NK-92 treated with Interleukin-12 subunit alpha and Interleukin-12 subunit beta, amount 100 ng/mL, for 24 hours (cell line): ENCODE measurements around the gene DHX9.
A peak's percentile ranks its signal among the peaks of the same experiment; 100 is the strongest.

Experiments used
- DNase-seq: peaks from one replicate; lab custom pipeline; 2025; lab: John Stamatoyannopoulos, UW

Gene DHX9

GRCh38 chr1:182841368-182841988 lies 2.3 kb downstream of the DHX9 start:
- DNase-seq: no peak

DNA sequence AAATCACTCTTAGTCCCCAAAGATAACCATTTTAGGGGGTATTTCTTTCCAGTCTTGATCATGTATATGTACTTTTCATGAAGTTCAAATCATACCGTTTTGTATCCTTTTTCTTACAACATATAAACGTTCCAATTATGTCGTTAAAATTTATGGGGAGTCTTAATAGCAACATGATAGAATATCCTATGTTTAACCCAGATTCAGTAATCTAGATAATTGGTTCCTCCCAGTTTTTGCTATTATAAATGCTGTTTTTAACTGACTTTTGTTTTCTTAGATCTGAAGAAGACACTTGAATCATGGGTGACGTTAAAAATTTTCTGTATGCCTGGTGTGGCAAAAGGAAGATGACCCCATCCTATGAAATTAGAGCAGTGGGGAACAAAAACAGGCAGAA lies 3.1 kb downstream of the DHX9 start:
- DNase-seq: no peak

- DNase-seq: no peak
These were observed 6.2 kb downstream of the DHX9 start for GRCh38 chr1:182845379-182845778.

GRCh38 chr1:182845894-182846293 lies 6.7 kb downstream of the DHX9 start:
- no peak for DNase-seq

DNA sequence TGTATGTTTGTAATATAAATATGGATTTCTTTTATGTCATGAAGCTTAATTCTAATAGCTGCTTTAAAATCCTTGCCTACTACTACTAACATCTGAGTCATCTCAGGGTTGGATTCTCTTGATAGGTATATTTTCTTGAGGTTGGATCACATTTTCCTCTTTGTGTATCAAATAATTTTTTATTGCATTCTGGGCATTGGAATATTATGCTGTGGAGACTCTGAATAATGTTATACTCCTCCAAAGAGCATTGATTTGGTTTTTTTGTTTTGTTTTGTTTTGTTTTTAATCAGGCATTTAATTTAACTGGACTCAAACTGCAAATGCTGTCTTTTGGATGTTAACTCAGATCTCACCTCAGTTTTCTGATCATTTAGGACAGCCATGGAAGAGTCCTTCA lies 8.0 kb downstream of the DHX9 start:
- no peak for DNase-seq

DNA sequence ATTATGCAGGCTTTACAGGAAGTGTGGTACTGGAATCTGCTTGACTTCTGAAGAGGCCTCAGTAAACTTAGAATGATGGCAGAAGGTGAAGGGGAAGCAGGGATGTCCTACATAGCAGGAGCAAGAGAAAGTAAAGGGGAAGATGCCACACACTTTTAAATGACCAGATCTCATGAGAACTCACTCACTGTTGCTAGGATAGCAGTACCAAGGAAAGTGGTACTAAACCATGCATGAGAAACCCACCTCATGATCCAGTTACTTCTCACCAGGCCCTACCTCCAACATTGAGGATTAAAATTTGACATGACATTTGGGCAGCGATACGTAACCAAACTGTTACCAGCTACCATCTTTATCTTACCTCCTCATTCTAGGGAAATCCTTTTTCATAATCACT lies 9.6 kb downstream of the DHX9 start:
- no peak for DNase-seq

DNA sequence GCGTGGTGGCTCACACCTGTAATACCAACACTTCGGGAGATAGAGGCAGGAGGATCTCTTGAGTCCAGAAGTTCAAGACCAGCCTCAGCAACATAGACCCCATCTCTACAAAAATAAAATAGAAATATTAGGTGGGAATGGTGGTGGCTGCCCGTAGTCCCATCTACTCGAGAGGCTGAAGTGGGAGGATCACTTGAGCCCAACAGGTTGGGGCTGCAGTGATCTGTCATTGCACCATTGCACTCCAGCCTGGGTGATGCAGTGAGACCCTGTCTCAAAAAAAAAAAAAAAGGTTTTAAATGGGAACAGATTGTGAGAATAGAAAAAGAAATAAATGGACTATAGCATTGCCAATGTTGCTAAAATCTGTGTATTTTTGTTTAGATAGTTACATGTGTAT lies 11.2 kb downstream of the DHX9 start:
- no peak for DNase-seq

GRCh38 chr1:182851825-182852224 lies 12.7 kb downstream of the DHX9 start:
- DNase-seq: no peak

GRCh38 chr1:182855911-182856310 lies 16.8 kb downstream of the DHX9 start:
- no peak for DNase-seq

- no peak for DNase-seq
These were observed 18.1 kb downstream of the DHX9 start for GRCh38 chr1:182857212-182857611.

DNA sequence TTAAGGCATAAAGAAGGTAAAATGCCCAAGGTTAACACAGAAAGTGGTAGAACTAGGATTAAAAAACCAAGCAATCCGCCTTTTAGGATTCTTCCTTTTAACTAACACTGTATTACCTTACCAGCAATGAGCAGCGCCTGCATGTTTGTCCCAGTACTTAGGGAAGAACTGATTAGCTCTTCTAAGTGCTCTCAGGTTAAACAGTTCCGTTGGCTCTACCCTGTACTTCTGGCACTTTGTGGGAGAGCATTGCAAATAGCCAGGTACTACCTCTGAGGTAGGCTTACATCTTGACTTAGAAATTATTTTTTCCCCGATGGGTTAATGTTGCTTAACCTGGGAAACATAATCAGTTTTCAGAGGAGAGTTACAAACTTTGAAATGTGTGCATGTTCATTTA lies 21.5 kb downstream of the DHX9 start:
- no peak for DNase-seq

- DNase-seq: no peak
These were observed 22.8 kb downstream of the DHX9 start for GRCh38 chr1:182861994-182862393.

GRCh38 chr1:182862827-182863226 lies 23.7 kb downstream of the DHX9 start:
- no peak for DNase-seq

GRCh38 chr1:182863940-182864339 lies 24.8 kb downstream of the DHX9 start:
- DNase-seq: no peak

DNA sequence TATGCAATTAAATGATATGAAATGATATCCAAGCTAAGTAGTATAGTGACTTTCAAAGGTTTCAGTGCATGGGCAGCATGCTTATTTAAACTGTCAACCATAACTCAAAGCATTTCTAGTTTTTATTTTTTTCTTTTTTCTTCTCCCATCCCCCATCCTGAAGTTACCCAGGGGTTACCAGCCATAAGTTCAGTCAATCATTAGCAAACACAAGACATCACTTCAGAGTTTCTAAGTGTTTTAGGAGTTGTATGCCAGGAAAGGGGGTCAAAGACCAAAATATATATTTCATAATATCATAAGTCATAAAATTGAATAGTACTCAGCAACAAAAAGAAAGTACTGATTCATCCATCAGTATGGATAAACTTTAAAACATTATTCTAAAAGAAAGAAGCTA lies 28.7 kb downstream of the DHX9 start:
- DNase-seq: no peak

- DNase-seq: peak; percentile 30
These were observed 30.1 kb downstream of the DHX9 start for GRCh38 chr1:182869241-182869666.

GRCh38 chr1:182872881-182873280 lies 33.7 kb downstream of the DHX9 start:
- DNase-seq: no peak

DNA sequence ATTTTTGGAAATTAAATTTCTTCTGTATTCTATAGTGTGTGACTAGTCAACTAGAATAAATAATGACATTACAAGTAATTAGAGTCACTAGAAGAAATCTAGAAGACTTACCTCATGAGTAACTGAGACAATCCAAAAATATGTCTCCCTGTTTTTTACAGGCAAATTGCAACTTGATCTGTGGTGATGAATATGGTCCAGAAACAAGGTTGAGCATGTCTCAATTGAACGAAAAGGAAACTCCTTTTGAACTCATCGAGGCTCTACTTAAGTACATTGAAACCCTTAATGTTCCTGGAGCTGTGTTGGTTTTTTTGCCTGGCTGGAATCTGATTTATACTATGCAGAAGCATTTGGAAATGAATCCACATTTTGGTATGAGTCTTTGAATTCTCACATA lies 36.7 kb downstream of the DHX9 start:
- no peak for DNase-seq

- no peak for DNase-seq
These were observed 38.2 kb downstream of the DHX9 start for GRCh38 chr1:182877331-182877730.

- no peak for DNase-seq
These were observed 38.7 kb downstream of the DHX9 start for GRCh38 chr1:182877842-182878241.

- no peak for DNase-seq
These were observed 45.7 kb downstream of the DHX9 start for GRCh38 chr1:182884872-182885271.

- DNase-seq: no peak
These were observed 46.4 kb downstream of the DHX9 start for GRCh38 chr1:182885591-182885990.

DNA sequence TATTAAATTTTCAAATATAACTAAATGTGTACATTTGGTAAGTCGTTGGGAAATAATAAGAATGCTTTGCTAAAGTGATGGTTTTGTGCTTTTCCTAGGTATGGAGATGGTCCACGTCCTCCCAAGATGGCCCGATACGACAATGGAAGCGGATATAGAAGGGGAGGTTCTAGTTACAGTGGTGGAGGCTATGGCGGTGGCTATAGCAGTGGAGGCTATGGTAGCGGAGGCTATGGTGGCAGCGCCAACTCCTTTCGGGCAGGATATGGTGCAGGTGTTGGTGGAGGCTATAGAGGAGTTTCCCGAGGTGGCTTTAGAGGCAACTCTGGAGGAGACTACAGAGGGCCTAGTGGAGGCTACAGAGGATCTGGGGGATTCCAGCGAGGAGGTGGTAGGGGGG lies 47.8 kb downstream of the DHX9 start:
- DNase-seq: no peak

GRCh38 chr1:182888736-182889531 lies 49.8 kb downstream of the DHX9 start:
- DNase-seq: no peak
